Measurements from ENCODE around the gene ARSG.
A peak's percentile ranks its signal among the peaks of the same experiment; 100 is the strongest.
"Not testable (repeated sequence)": the region's sequence is repeated elsewhere in the genome, so short reads cannot be mapped to it uniquely, and the experiment has no call there.

Gene ARSG

DNA sequence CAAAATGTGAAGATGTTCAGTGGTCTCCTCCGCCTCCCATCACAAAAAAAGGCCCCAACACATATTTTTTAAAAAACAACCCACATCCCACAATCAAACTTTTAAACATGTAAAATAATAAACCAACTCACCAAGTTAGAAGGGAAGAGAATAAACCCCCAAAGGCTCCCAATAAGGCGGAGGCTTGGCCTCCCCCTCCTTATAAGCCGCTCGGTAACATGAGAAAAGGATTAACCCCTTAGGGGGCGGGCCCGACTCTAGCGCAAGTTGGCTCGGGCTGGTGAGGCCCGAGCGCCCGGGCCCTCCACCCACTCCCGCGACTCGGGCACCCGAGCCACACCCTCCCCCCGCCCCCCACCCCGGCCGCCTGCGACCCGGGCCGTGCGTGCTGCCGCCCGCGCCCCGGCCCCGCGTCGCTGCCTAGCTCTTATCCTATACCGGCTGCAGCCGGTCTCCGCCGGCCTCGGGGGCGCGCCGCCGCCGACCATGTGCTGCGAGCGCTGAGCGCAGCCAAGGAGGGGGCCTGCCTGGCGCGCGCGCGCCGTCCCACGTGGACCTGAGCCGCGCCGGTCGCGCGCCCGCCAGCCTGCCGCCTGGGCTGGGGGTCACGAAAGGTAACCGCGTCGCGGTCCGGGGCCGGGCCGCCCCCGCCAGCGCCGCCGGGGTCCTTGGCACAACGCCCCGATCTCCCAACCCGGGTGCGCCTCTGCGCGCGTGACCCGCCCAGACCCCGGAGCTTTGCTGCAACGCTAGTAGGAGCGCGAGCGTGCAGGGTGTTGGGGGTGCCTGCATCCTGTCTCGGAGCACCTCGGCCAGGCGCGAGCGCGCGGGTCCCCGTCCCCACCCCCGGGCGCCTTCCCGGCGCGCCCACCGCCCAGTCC is at the start of gene ARSG, which contains the start of gene SLC16A6:
ARSG (plus strand) TSS at position 541 of the 881 bp plus-strand sequence. CDS start 15,999 bp downstream, outside the sequence.
SLC16A6 (minus strand) TSS at position 173 of the 881 bp plus-strand sequence. CDS start 12,807 bp downstream, outside the sequence.
- peak; percentile 72 to 77 for DNase-seq

GRCh38 chr17:68246271-68247028 is 44.8 kb upstream of the ARSG start:
- no peak for DNase-seq

DNA sequence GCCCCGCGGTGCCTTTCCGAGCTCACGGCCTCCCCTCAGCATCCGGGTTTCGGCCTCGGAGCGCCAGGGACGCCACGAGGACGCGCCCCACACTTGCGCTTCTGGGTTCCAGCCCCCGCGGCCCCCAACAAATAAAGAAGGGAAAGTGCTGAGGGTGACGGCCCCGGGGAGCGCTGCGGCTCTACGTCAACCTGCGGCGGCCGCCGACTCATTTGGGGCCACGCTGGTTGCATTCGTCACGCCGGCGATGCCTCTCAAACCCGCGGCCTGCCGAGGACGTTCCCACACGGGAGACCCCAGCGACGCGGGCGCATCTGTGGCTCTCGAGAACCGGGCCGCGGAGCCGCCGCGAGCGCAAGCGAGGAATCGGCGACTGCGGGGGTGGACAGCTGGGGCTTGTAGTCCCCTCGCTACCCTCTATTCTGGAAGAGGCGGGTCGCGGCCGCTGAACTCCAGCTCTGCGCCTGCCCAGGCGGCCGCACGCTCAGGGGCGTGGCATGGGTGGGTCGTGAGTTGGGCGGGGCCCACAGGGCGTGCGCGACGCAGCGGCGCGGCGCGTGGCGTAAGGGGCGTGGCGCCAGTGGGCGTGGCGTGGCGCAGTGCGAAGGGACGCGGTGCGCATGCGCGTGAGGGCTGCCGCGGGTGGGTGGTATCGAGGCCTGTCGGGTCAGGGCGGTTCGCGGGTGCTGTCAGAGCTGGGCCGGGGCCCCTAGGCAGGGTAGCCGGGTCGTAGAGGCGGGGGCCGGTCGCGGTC is 43.7 kb upstream of the ARSG start, which contains the start of gene AMZ2:
AMZ2 (plus strand) TSS at position 599 of the 754 bp plus-strand sequence. CDS start 2,145 bp downstream, outside the sequence.
- DNase-seq: peak; percentile 94 to 95

- peak in 1 of 2 experiments; percentile 45 for DNase-seq
Measured at GRCh38 chr17:68248199-68248825, 43.0 kb upstream of the ARSG start.

GRCh38 chr17:68248891-68249290 is 42.4 kb upstream of the ARSG start:
- no peak for DNase-seq

DNA sequence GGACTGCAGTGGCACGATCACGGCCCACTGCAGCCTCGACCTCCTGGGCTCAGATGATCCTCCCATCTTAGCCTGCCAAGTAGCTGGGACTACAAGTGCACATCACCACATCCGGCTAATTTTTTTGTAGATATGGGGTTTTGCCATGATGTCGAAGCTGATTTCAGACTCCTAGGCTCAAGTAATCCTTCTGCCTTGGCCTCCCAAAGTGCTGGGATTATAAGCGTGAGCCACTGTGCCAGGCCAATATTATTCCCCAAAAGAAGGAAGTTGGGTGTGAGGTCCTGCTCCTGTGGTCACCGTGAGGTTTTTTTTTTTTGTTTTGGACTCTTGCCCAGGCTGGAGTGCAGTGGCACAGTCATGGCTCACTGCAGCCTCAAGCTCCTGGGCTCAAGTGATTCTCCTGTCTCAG is 41.9 kb upstream of the ARSG start:
- DNase-seq: no peak

DNA sequence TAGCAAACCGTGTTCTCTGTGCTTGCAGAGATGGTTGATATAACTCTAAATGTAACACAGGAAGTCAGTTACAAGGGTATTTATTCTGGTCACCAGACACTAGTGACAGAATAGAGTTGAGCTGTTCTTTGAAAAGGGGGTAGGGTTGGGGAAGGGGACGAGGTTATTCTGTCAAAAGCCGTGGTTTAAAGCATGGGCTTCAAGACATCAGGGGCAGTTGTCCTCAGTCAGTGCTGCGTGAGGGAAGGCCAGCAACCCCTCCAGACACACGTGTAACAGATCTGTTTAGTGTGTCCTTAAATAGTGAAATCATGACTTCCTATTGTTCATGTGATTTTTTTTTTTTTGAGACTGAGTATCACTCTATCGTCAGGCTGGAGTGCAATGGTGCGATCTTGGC is 37.9 kb upstream of the ARSG start:
- not testable (repeated sequence) for DNase-seq

GRCh38 chr17:68255151-68255550 is 36.1 kb upstream of the ARSG start:
- no peak for DNase-seq

- no peak for DNase-seq
Measured at GRCh38 chr17:68255731-68256538, 35.4 kb upstream of the ARSG start.

- DNase-seq: not testable (repeated sequence)
Measured at GRCh38 chr17:68256701-68257100, 34.6 kb upstream of the ARSG start.

DNA sequence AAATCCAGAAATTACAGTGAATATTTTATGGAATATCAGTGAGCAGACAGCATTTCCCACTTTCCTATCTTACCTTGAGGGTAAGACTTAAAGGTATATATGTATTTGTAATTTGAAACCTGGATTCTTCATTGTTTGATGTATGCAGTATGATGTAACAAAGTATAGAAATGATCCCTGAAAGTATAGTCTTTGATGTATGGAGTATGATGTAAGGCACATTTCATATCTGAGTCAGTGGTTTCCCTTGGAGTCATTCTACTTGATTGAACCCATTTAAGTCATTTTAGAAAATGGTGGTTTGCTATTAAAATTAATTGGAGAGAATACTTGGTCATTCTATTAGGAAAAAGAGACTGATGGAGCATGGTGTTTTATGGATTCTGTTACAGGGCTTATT is 33.4 kb upstream of the ARSG start:
- no peak for DNase-seq

DNA sequence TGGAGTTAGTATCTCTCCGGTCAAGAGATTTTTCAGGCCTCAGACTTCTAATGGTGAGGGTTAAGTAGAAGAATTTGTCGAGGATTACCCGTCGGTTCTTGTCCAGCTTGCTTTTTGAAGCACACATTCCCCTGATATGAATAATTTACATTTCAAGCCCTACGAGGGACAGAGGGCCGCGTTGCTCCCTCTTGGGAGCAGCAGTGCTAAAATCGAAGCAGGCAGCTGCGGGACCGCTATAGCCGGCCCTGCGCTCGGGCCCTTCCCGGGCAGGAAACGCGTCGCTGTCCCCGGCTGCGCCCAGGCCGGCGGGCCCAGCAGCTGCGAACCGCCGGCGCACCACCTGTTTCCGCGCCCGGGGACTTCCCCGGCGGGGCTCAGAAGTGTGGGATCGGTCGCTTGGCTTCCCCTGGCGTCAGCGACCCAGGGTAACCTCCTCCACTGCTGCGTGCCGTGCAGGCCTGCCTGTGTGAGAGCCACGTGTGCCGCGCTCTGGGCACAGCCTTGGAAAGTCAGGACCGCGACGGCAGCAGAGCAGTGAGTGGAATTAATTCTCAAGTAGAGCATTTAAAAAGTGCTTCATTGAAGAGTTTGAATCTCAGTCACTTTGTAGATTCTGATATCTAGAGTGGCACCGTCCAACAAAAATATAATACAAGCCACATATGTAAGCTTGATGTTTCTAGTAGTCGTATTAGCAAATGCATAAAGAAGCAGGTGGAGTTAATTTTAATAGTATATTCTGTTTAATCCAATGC is 32.2 kb upstream of the ARSG start:
- DNase-seq: peak; percentile 65 to 74

DNA sequence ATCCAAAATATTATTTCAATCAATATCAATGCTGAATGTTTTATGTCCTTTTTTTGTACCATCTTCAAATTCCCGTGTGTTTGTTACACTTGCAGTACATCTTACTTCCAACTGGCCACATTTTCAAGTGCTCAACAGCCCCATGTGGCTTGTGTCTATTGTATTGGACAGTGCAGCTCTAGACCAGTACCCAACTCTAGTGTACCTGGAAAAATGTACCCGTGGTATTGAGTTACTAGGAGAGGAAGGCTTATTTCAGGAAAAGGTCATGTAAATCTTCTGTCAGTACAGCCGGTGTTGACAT is 31.7 kb upstream of the ARSG start:
- DNase-seq: not testable (repeated sequence)

DNA sequence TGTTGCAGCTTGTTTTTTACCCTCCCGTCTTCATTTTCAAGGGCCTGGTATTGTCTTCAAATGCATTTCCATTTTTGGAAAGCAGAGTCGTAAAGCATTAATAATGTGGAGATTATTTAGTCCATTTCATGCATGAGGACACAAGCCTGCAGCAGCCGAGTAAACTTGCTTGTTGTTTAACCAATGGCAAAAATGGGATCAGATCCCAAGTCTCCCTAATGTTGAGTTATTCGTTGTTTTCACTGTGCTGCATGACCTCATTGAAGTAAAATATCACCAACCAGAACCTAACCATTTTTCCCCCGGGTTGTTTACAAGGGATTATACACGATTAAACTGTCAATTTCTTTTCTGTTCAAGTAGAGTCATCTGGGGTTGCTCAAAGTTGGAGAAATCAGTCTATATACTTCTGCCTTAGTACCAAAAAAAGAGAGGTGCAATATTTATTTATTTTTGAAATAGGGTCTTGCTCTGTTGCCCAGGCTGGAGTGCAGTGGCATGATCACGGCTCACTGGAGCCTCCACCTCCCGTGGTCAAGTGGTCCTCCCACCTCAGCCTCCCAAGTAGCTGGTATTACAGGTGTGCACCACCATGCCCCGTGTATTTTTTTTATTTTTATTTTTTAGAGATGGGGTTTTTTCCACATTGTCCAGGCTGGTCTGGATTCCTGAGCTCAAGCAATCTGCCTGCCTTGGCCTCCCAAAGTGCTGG is 31.1 kb upstream of the ARSG start:
- DNase-seq: no peak

DNA sequence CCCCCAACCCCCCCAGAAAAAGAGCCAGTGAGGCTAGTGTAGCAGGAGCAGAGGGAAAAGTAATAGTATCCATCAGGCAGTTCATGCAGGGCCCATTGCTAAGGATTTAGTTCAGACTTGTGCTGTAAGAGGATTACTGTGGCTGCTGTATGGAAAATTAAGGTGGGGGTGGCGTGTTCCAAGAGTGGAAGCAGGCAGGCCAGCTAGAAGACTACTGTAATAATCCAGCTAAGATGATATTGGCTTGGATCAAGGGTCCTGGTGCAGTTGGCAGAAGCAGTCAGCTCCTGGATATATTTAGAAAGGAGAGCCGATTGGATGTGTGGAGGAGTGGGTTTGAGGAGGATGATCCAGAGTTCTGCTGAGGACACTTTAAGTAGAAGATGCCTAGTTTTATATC is 28.8 kb upstream of the ARSG start:
- not testable (repeated sequence) for DNase-seq

DNA sequence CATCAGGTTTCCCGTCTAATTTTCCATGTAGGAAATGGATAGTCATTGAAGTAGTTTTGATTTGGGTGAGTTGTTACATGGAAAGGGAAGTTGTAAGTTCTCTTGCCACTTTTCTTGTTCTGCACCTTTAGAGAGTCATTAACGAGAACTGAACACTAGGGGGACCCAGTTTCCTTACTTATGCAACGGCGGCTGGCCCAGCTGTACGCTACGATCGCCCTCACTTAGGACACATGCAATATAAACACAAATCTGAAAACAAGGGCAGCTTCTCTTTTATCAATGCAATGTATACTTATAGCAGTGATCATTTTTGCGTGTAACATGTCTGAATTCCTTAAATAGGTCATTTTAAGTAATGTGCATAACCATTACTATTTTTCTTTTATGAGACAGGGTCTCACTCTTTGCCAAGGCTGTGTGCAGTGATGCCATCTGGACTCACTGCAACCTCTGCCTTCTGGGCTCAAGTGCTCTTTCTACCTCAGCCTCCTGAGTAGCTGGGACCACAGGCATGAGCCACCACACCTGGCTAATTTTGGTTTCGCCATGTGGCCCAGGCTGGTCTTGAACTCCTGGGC is 28.1 kb upstream of the ARSG start:
- DNase-seq: not testable (repeated sequence)

GRCh38 chr17:68265833-68266232 is 25.5 kb upstream of the ARSG start:
- not testable (repeated sequence) for DNase-seq

DNA sequence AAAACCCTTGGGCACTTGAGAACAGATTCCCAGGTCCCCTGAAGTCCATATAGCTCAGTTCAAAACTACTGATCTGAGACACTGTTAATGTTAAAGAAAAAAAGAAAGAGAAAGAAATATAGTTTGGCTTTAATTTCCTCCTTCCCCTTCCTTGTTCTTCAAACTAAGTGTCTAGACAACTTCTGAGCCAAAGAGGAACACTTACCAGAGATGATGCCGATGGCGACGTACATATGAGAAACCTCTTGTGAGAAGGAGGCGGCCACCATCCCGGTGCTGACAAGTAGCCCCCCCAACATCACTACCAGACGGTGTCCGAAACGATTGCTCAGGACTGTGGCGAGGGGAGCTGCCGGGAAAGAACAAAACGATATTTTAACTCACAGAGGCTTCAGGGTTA is 17.6 kb upstream of the ARSG start:
- no peak for DNase-seq

GRCh38 chr17:68276339-68276738 is 15.0 kb upstream of the ARSG start:
- not testable (repeated sequence) for DNase-seq

GRCh38 chr17:68277807-68278206 is 13.5 kb upstream of the ARSG start:
- DNase-seq: no peak

All from activated CD4-positive, alpha-beta T cell treated with anti-CD3 and anti-CD28 coated beads, Interleukin-2, amount 50 U/mL, for 4 hours (primary cell).